ENCODE data around the gene ZNF180. TPM values are rescaled to one million over a fixed set of nuclear protein-coding genes. Genes with fewer than 3 reads are reported as not detected.
"Not testable (repeated sequence)": the region's sequence is repeated elsewhere in the genome, so short reads cannot be mapped to it uniquely, and the experiment has no call there.

Gene ZNF180
- total and polyA plus RNA-seq, 4 experiments from 2014 or later: 5.2 to 18.0 (median 13.9) TPM

- DNase-seq: no peak
- no peaks in the 10 kb centered on the region for H3K4me1 ChIP-seq (ENCODE audit: insufficient read depth, low read length)
- no peaks in the 10 kb centered on the region for H3K9me3 ChIP-seq (ENCODE audit: control insufficient read depth in 1 of 2, low read length in 2 of 2)
- H3K27ac Mint-ChIP-seq: no peak overlapping the region
- intact Hi-C loops (cut with micrococcal nuclease): no loop called here
- peaks cover 4% of the 10 kb centered on the region in 2 donors for H3K36me3 Mint-ChIP-seq
- no peaks in the 10 kb centered on the region for H3K27me3 ChIP-seq (ENCODE audit: insufficient read depth, low read length)
- H3K9me3 Mint-ChIP-seq: peaks cover 8 to 63% (median 43%) of the 10 kb centered on the region in 8 donors
- H3K4me3 Mint-ChIP-seq: no peak overlapping the region
- no peak overlapping the region for H3K4me3 ChIP-seq (ENCODE audit: low read length in 2 of 2)
- ChIA-PET POLR2A (ENCODE audit: partially characterized antibody) (no interaction called here), CTCF (ENCODE audit: partially characterized antibody) (no interaction called here)
- peaks cover 7 to 20% of the 10 kb centered on the region in 2 donors for H3K27me3 Mint-ChIP-seq
- no peak overlapping the region for H3K27ac ChIP-seq (ENCODE audit: low read depth, low read length)
- no peaks in the 10 kb centered on the region for H3K4me1 Mint-ChIP-seq
- H3K36me3 ChIP-seq (ENCODE audit: insufficient read depth, low read length): no peaks in the 10 kb centered on the region
These were observed 39.0 kb upstream of the ZNF180 start for GRCh38 chr19:44539236-44539826.

- POLR2A ChIA-PET (ENCODE audit: partially characterized antibody); CTCF ChIA-PET (ENCODE audit: partially characterized antibody); H3K36me3 Mint-ChIP-seq; H3K4me1 ChIP-seq (ENCODE audit: insufficient read depth, low read length); H3K4me3 ChIP-seq (ENCODE audit: low read length in 2 of 2); H3K27ac Mint-ChIP-seq; DNase-seq; H3K27me3 ChIP-seq (ENCODE audit: insufficient read depth, low read length); H3K36me3 ChIP-seq (ENCODE audit: insufficient read depth, low read length); H3K4me1 Mint-ChIP-seq; intact Hi-C loops (cut with micrococcal nuclease); H3K4me3 Mint-ChIP-seq; H3K27ac ChIP-seq (ENCODE audit: low read depth, low read length); H3K9me3 ChIP-seq (ENCODE audit: control insufficient read depth in 1 of 2, low read length in 2 of 2): not testable (repeated sequence)
- Mint-ChIP-seq H3K9me3 (peaks cover 8 to 55% (median 31%) of the 10 kb centered on the region in 8 donors), H3K27me3 (peaks cover 8 to 21% of the 10 kb centered on the region in 2 donors)
These were observed 35.0 kb upstream of the ZNF180 start for GRCh38 chr19:44535361-44535760.

- no peak for DNase-seq
- Mint-ChIP-seq H3K9me3 (peaks cover 8 to 54% (median 31%) of the 10 kb centered on the region in 8 donors), H3K36me3 (peaks cover 0 to 2% of the 10 kb centered on the region in 2 donors), H3K4me1 (peaks cover 0 to 4% (median 1%) of the 10 kb centered on the region in 4 donors), H3K4me3 (no peak overlapping the region), H3K27ac (peak overlapping the region in 1 of 7 donors; percentile 1), H3K27me3 (peaks cover 5 to 18% of the 10 kb centered on the region in 2 donors)
- no peaks in the 10 kb centered on the region for H3K9me3 ChIP-seq (ENCODE audit: control insufficient read depth in 1 of 2, low read length in 2 of 2)
- H3K27me3 ChIP-seq (ENCODE audit: insufficient read depth, low read length): no peaks in the 10 kb centered on the region
- no peak overlapping the region for H3K27ac ChIP-seq (ENCODE audit: low read depth, low read length)
- ChIA-PET POLR2A (ENCODE audit: partially characterized antibody) (interaction anchor here (0.6 kb wide), 1 partner anchor 138 kb away, joined by 3 read pairs; no protein-coding TSS in a partner anchor), CTCF (ENCODE audit: partially characterized antibody) (no interaction called here)
- H3K4me3 ChIP-seq (ENCODE audit: low read length in 2 of 2): no peak overlapping the region
- no peaks in the 10 kb centered on the region for H3K36me3 ChIP-seq (ENCODE audit: insufficient read depth, low read length)
- no peaks in the 10 kb centered on the region for H3K4me1 ChIP-seq (ENCODE audit: insufficient read depth, low read length)
- intact Hi-C loops (cut with micrococcal nuclease): no loop called here
These were observed 32.5 kb upstream of the ZNF180 start for GRCh38 chr19:44532819-44533218.

GRCh38 chr19:44530777-44531176 lies 30.5 kb upstream of the ZNF180 start:
- H3K4me1 Mint-ChIP-seq: peaks cover 0 to 4% (median 1%) of the 10 kb centered on the region in 4 donors
- Histone ChIP-seq H3K4me3 (ENCODE audit: low read length in 2 of 2) (no peak overlapping the region), H3K27me3 (ENCODE audit: insufficient read depth, low read length) (no peaks in the 10 kb centered on the region), H3K27ac (ENCODE audit: low read depth, low read length) (no peak overlapping the region), H3K9me3 (ENCODE audit: control insufficient read depth in 1 of 2, low read length in 2 of 2) (no peaks in the 10 kb centered on the region), H3K4me1 (ENCODE audit: insufficient read depth, low read length) (no peaks in the 10 kb centered on the region), H3K36me3 (ENCODE audit: insufficient read depth, low read length) (no peaks in the 10 kb centered on the region)
- no peak for DNase-seq
- H3K27ac Mint-ChIP-seq: no peak overlapping the region
- H3K27me3 Mint-ChIP-seq: peaks cover 5 to 19% of the 10 kb centered on the region in 2 donors
- intact Hi-C loops (cut with micrococcal nuclease): no loop called here
- H3K9me3 Mint-ChIP-seq: peaks cover 8 to 51% (median 25%) of the 10 kb centered on the region in 8 donors
- POLR2A ChIA-PET (ENCODE audit: partially characterized antibody): no interaction called here
- peaks cover 0 to 2% of the 10 kb centered on the region in 2 donors for H3K36me3 Mint-ChIP-seq
- CTCF ChIA-PET (ENCODE audit: partially characterized antibody): no interaction called here
- H3K4me3 Mint-ChIP-seq: no peak overlapping the region

- no peak within 1 kb of the TSS for H3K4me3 Mint-ChIP-seq
- H3K9me3 ChIP-seq (ENCODE audit: control insufficient read depth in 1 of 2, low read length in 2 of 2): no peaks in the 10 kb centered on the region
- no peak within 1 kb of the TSS for H3K27ac ChIP-seq (ENCODE audit: low read depth, low read length)
- POLR2A ChIA-PET (ENCODE audit: partially characterized antibody): no interaction called here
- H3K4me3 ChIP-seq (ENCODE audit: low read length in 2 of 2): no peak within 1 kb of the TSS
- no peaks in the 10 kb centered on the region for H3K4me1 ChIP-seq (ENCODE audit: insufficient read depth, low read length)
- CTCF ChIA-PET (ENCODE audit: partially characterized antibody): no interaction called here
- no peaks in the 10 kb centered on the region for H3K27me3 ChIP-seq (ENCODE audit: insufficient read depth, low read length)
- intact Hi-C loops (cut with micrococcal nuclease): no loop called here
- H3K9me3 Mint-ChIP-seq: peaks cover 7 to 48% (median 18%) of the 10 kb centered on the region in 8 donors
- no peaks in the 10 kb centered on the region for H3K36me3 Mint-ChIP-seq
- no peak within 1 kb of the TSS for H3K27ac Mint-ChIP-seq
- H3K4me1 Mint-ChIP-seq: peaks cover 0 to 4% (median 1%) of the 10 kb centered on the region in 4 donors
- H3K27me3 Mint-ChIP-seq: peaks cover 5 to 21% of the 10 kb centered on the region in 2 donors
- H3K36me3 ChIP-seq (ENCODE audit: insufficient read depth, low read length): no peaks in the 10 kb centered on the region
- DNase-seq: no peak
These were observed 29.2 kb upstream of the ZNF180 start, which contains the start of gene CEACAM20 for GRCh38 chr19:44529536-44529935. Gene CEACAM20, minus strand, starts transcription at chr19:44529675. Its CDS starts 166 bp downstream, at chr19:44529509.

GRCh38 chr19:44527554-44527953 lies 27.2 kb upstream of the ZNF180 start:
- H3K9me3 ChIP-seq (ENCODE audit: control insufficient read depth in 1 of 2, low read length in 2 of 2): no peaks in the 10 kb centered on the region
- no peak overlapping the region for H3K27ac ChIP-seq (ENCODE audit: low read depth, low read length)
- peaks cover 5 to 49% (median 16%) of the 10 kb centered on the region in 8 donors for H3K9me3 Mint-ChIP-seq
- ChIA-PET POLR2A (ENCODE audit: partially characterized antibody) (no interaction called here), CTCF (ENCODE audit: partially characterized antibody) (no interaction called here)
- H3K36me3 ChIP-seq (ENCODE audit: insufficient read depth, low read length): no peaks in the 10 kb centered on the region
- H3K27ac Mint-ChIP-seq: no peak overlapping the region
- H3K27me3 ChIP-seq (ENCODE audit: insufficient read depth, low read length): no peaks in the 10 kb centered on the region
- intact Hi-C loops (cut with micrococcal nuclease): no loop called here
- no peak overlapping the region for H3K4me3 Mint-ChIP-seq
- peaks cover 3 to 20% of the 10 kb centered on the region in 2 donors for H3K27me3 Mint-ChIP-seq
- no peak overlapping the region for H3K4me3 ChIP-seq (ENCODE audit: low read length in 2 of 2)
- peaks cover 0 to 4% (median 1%) of the 10 kb centered on the region in 4 donors for H3K4me1 Mint-ChIP-seq
- DNase-seq: no peak
- no peaks in the 10 kb centered on the region for H3K4me1 ChIP-seq (ENCODE audit: insufficient read depth, low read length)
- H3K36me3 Mint-ChIP-seq: no peaks in the 10 kb centered on the region

GRCh38 chr19:44525721-44526430 lies 25.6 kb upstream of the ZNF180 start:
- no peaks in the 10 kb centered on the region for H3K4me1 ChIP-seq (ENCODE audit: insufficient read depth, low read length)
- CTCF ChIA-PET (ENCODE audit: partially characterized antibody): no interaction called here
- Mint-ChIP-seq H3K4me1 (peaks cover 0 to 4% (median 1%) of the 10 kb centered on the region in 4 donors), H3K4me3 (no peak overlapping the region), H3K36me3 (no peaks in the 10 kb centered on the region), H3K27me3 (peaks cover 3 to 16% of the 10 kb centered on the region in 2 donors), H3K27ac (no peak overlapping the region), H3K9me3 (peaks cover 5 to 42% (median 17%) of the 10 kb centered on the region in 8 donors)
- POLR2A ChIA-PET (ENCODE audit: partially characterized antibody): no interaction called here
- H3K36me3 ChIP-seq (ENCODE audit: insufficient read depth, low read length): no peaks in the 10 kb centered on the region
- H3K27ac ChIP-seq (ENCODE audit: low read depth, low read length): no peak overlapping the region
- DNase-seq: no peak
- H3K9me3 ChIP-seq (ENCODE audit: control insufficient read depth in 1 of 2, low read length in 2 of 2): no peaks in the 10 kb centered on the region
- H3K27me3 ChIP-seq (ENCODE audit: insufficient read depth, low read length): no peaks in the 10 kb centered on the region
- no peak overlapping the region for H3K4me3 ChIP-seq (ENCODE audit: low read length in 2 of 2)
- intact Hi-C loops (cut with micrococcal nuclease): no loop called here
